Mesenchymal stem cell (in vitro differentiated cells and primary cell): Measurements from ENCODE around the gene ATF7.

ENCODE experiments used
- DNase-seq: peaks from one replicate; pipeline ENCODE4 v3.0.0-alpha.2; 2013
- H2AFZ ChIP-seq: one replicate; pipeline ENCODE4 v1.6.1; 2013; ENCODE audit warnings: low read depth, mild to moderate bottlenecking, control low read depth, inconsistent platforms, low read length, moderate library complexity
- H2AK5ac ChIP-seq: 2 replicates; pipeline ENCODE4 v1.6.1; 2013; ENCODE audit warnings: low read length, moderate library complexity, mild to moderate bottlenecking, inconsistent platforms; ENCODE audit not compliant: severe bottlenecking
- H2BK120ac ChIP-seq: one replicate; pipeline ENCODE4 v1.6.1; 2013; ENCODE audit warnings: low read depth, mild to moderate bottlenecking, inconsistent platforms, low read length, moderate library complexity
- H2BK12ac ChIP-seq, 2 experiments: one replicate each; pipeline ENCODE4 v1.6.1; 2013; ENCODE audit warnings: inconsistent platforms in 2 of 2, low read length in 2 of 2, mild to moderate bottlenecking in 2 of 2, moderate library complexity in 2 of 2, control low read depth in 1 of 2
- H2BK15ac ChIP-seq: one replicate; pipeline ENCODE4 v1.6.1; 2013; ENCODE audit warnings: mild to moderate bottlenecking, low read depth, inconsistent platforms; ENCODE audit not compliant: poor library complexity, severe bottlenecking
- H2BK5ac ChIP-seq: 2 replicates; pipeline ENCODE4 v1.6.1; 2013; ENCODE audit warnings: low read depth, mild to moderate bottlenecking, low read length, control low read depth, inconsistent platforms; ENCODE audit not compliant: poor library complexity, severe bottlenecking
- H3K14ac ChIP-seq, 2 experiments: one replicate each; pipeline ENCODE4 v1.6.1; 2013; ENCODE audit warnings: inconsistent platforms in 2 of 2, low read length in 2 of 2, control low read depth in 1 of 2, mild to moderate bottlenecking in 1 of 2, moderate library complexity in 1 of 2
- H3K18ac ChIP-seq, 2 experiments: one replicate each; pipeline ENCODE4 v1.6.1; 2013; ENCODE audit warnings: inconsistent platforms in 2 of 2, low read length in 2 of 2, control low read depth in 1 of 2, low read depth in 1 of 2, mild to moderate bottlenecking in 1 of 2
- H3K23ac ChIP-seq, 2 experiments: one replicate each; pipeline ENCODE4 v1.6.1; 2013; ENCODE audit warnings: inconsistent platforms in 2 of 2, low read length in 2 of 2, mild to moderate bottlenecking in 2 of 2, moderate library complexity in 2 of 2, control low read depth in 1 of 2
- H3K27ac ChIP-seq: 2 replicates; pipeline ENCODE4 v1.5.1; 2013; ENCODE audit warnings: mild to moderate bottlenecking, moderate library complexity, low read length, control low read depth, inconsistent platforms; ENCODE audit not compliant: poor library complexity, severe bottlenecking
- H3K27me3 ChIP-seq, 2 experiments: 2 replicates each; pipeline versions ENCODE4 v1.6.1 to v1.7.0; 2013; ENCODE audit warnings: low read length in 2 of 2, mild to moderate bottlenecking in 2 of 2, moderate library complexity in 2 of 2, control low read depth in 1 of 2, inconsistent platforms in 1 of 2; ENCODE audit not compliant: control insufficient read depth in 1 of 2, insufficient read depth in 1 of 2
- H3K36me3 ChIP-seq, 2 experiments: 2 replicates each; pipeline versions ENCODE4 v1.6.1 to v1.7.0; 2013; ENCODE audit warnings: low read length in 2 of 2, control low read depth in 1 of 2, inconsistent platforms in 1 of 2, low read depth in 1 of 2, mild to moderate bottlenecking in 1 of 2; ENCODE audit not compliant: insufficient read depth in 2 of 2, control insufficient read depth in 1 of 2
- H3K4ac ChIP-seq, 2 experiments: one replicate each; pipeline ENCODE4 v1.6.1; 2013; ENCODE audit warnings: inconsistent platforms in 2 of 2, low read length in 2 of 2, mild to moderate bottlenecking in 2 of 2, moderate library complexity in 2 of 2, control low read depth in 1 of 2, low read depth in 1 of 2
- H3K4me1 ChIP-seq: 2 replicates; pipeline ENCODE4 v1.6.1; 2013; ENCODE audit warnings: low read depth, low read length, control low read depth; ENCODE audit not compliant: control insufficient read depth, insufficient read depth
- H3K4me2 ChIP-seq: 2 replicates; pipeline ENCODE4 v1.6.1; 2013; ENCODE audit warnings: low read length, mild to moderate bottlenecking, inconsistent platforms; ENCODE audit not compliant: poor library complexity, severe bottlenecking
- H3K4me3 ChIP-seq, 2 experiments: 2 replicates each; pipeline versions ENCODE4 v1.5.1 to v1.7.0; 2013; ENCODE audit warnings: low read length in 2 of 2, mild to moderate bottlenecking in 2 of 2, control low read depth in 1 of 2, low read depth in 1 of 2; ENCODE audit not compliant: insufficient read depth in 1 of 2
- H3K79me1 ChIP-seq: replicated peaks from 2 replicates; pipeline ENCODE4 v1.6.1; 2013; ENCODE audit warnings: mild to moderate bottlenecking, control low read depth, low read length, inconsistent platforms; ENCODE audit not compliant: poor library complexity, severe bottlenecking
- H3K9ac ChIP-seq: 2 replicates; pipeline ENCODE4 v1.7.0; 2013; ENCODE audit warnings: mild to moderate bottlenecking, low read length, moderate library complexity
- H3K9me3 ChIP-seq: 2 replicates; pipeline ENCODE4 v1.7.0; 2013; ENCODE audit warnings: mild to moderate bottlenecking, low read length; ENCODE audit not compliant: control insufficient read depth
- H4K8ac ChIP-seq: one replicate; pipeline ENCODE4 v1.6.1; 2013; ENCODE audit warnings: inconsistent platforms, mild to moderate bottlenecking, low read length, moderate library complexity
- H4K91ac ChIP-seq: one replicate; pipeline ENCODE4 v1.6.1; 2013; ENCODE audit warnings: mild to moderate bottlenecking, low read length, inconsistent platforms
- WGBS: methylation state at CpG from one replicate; pipeline ENCODE4 v1.1.7; 2013; ENCODE audit warnings: mixed read lengths; 5-methylcytosine and 5-hydroxymethylcytosine counted together

Gene ATF7

DNA sequence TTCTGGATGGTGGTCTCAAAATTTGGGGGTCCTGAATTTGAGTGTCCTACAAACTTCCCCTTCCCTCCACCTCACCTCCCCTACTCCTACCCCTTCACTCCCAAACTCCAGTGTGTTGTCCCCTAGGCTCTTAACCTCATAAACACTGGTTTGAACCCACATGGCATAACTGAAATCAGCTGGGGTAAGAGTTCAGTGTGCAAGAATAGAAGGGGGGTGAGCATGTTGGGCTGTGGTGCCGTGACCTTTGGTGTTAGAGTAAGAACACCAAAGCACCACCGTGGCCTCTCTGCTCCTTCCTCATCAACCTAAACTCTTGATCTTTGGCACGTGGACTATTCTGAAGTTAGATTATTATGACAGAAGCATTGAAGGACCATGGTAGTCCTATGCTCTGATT lies 163.2 kb downstream of the ATF7 start:
- no peak overlapping the region for H4K91ac ChIP-seq
- peaks cover 59 to 99% of the 10 kb centered on the region in 2 experiments for H3K36me3 ChIP-seq
- no peak overlapping the region for H2BK120ac ChIP-seq
- peaks cover 5% of the 10 kb centered on the region for H3K4me1 ChIP-seq
- H2BK5ac ChIP-seq = no peak overlapping the region
- H3K27ac ChIP-seq = no peak overlapping the region
- no peak overlapping the region for H2AK5ac ChIP-seq
- no peak overlapping the region for H3K18ac ChIP-seq
- H2BK15ac ChIP-seq = no peak overlapping the region
- no peak overlapping the region for H3K4ac ChIP-seq
- WGBS = 96% methylated on average over 3 of the region's 3 CpGs
- H3K9me3 ChIP-seq = no peaks in the 10 kb centered on the region
- H3K9ac ChIP-seq = peak overlapping the region; percentile 25
- no peak for DNase-seq
- H3K14ac ChIP-seq = no peak overlapping the region
- H3K4me2 ChIP-seq = no peak overlapping the region
- no peak overlapping the region for H3K4me3 ChIP-seq
- H2AFZ ChIP-seq = no peak overlapping the region
- peaks cover 3% of the 10 kb centered on the region for H3K79me1 ChIP-seq
- H3K23ac ChIP-seq = no peak overlapping the region
- no peak overlapping the region for H4K8ac ChIP-seq
- no peak overlapping the region for H2BK12ac ChIP-seq
- no peaks in the 10 kb centered on the region for H3K27me3 ChIP-seq

DNA sequence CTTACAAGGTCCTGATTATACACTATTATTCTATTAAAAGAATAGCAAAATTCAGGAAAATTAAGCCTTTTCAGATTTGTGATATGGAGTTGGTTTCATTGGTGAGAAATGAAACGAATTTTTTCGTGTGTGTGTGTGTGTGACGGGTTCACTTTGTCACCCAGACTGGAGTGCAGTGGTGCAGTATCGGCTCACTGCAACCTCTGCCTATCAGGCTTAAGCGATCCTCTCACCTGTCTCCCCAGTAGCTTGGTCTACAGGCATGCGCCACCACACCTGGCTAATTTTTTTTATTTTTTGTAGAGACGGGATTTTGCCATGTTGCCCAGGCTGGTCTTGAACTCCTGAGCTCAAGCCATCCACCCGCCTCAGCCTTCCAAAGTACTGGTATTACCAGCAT lies 164.6 kb downstream of the ATF7 start:
- H2AK5ac ChIP-seq = no peak overlapping the region
- no peak overlapping the region for H3K4me3 ChIP-seq
- H3K14ac ChIP-seq = no peak overlapping the region
- no peak overlapping the region for H3K4me2 ChIP-seq
- no peak overlapping the region for H2BK120ac ChIP-seq
- no peak overlapping the region for H3K4ac ChIP-seq
- peak overlapping the region; percentile 54 for H3K9ac ChIP-seq
- no peak overlapping the region for H3K18ac ChIP-seq
- DNase-seq = no peak
- no peak overlapping the region for H2AFZ ChIP-seq
- 98% methylated on average over 7 of the region's 8 CpGs for WGBS
- no peaks in the 10 kb centered on the region for H3K27me3 ChIP-seq
- peaks cover 2% of the 10 kb centered on the region for H3K79me1 ChIP-seq
- no peak overlapping the region for H4K8ac ChIP-seq
- peaks cover 57 to 99% of the 10 kb centered on the region in 2 experiments for H3K36me3 ChIP-seq
- peaks cover 5% of the 10 kb centered on the region for H3K4me1 ChIP-seq
- no peak overlapping the region for H3K23ac ChIP-seq
- no peak overlapping the region for H2BK12ac ChIP-seq
- no peak overlapping the region for H4K91ac ChIP-seq
- no peak overlapping the region for H2BK5ac ChIP-seq
- no peaks in the 10 kb centered on the region for H3K9me3 ChIP-seq
- H2BK15ac ChIP-seq = no peak overlapping the region
- H3K27ac ChIP-seq = no peak overlapping the region

DNA sequence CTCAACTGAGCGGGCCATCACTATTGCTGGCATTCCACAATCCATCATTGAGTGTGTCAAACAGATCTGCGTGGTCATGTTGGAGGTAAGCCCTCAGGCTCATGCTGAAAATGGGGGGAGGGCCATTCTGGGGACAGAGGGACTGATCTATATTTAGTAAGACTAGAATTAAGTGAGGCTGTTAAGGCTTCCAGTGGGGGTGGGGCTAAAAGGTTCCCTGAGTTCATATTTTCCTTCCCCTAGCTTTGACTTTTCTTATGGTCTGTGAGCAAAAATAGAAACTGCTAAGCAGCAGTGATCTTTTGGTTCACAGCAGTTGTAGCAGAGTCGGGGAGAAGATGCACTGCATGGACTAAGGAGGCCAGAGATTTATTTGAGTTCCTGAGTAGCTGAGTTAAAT lies 165.1 kb downstream of the ATF7 start:
- no peak overlapping the region for H3K27ac ChIP-seq
- DNase-seq = no peak
- H2BK5ac ChIP-seq = no peak overlapping the region
- peaks cover 2% of the 10 kb centered on the region for H3K79me1 ChIP-seq
- no peak overlapping the region for H3K4ac ChIP-seq
- 90% methylated on average over 3 of the region's 3 CpGs for WGBS
- no peak overlapping the region for H3K18ac ChIP-seq
- H4K91ac ChIP-seq = no peak overlapping the region
- H2BK15ac ChIP-seq = no peak overlapping the region
- no peak overlapping the region for H3K14ac ChIP-seq
- H2AFZ ChIP-seq = no peak overlapping the region
- no peaks in the 10 kb centered on the region for H3K9me3 ChIP-seq
- peak overlapping the region; percentile 54 for H3K9ac ChIP-seq
- H3K27me3 ChIP-seq = no peaks in the 10 kb centered on the region
- H3K4me2 ChIP-seq = no peak overlapping the region
- H2AK5ac ChIP-seq = no peak overlapping the region
- peaks cover 58 to 99% of the 10 kb centered on the region in 2 experiments for H3K36me3 ChIP-seq
- H3K23ac ChIP-seq = no peak overlapping the region
- H2BK12ac ChIP-seq = no peak overlapping the region
- no peak overlapping the region for H3K4me3 ChIP-seq
- no peak overlapping the region for H4K8ac ChIP-seq
- no peak overlapping the region for H2BK120ac ChIP-seq
- H3K4me1 ChIP-seq = peaks cover 5% of the 10 kb centered on the region

DNA sequence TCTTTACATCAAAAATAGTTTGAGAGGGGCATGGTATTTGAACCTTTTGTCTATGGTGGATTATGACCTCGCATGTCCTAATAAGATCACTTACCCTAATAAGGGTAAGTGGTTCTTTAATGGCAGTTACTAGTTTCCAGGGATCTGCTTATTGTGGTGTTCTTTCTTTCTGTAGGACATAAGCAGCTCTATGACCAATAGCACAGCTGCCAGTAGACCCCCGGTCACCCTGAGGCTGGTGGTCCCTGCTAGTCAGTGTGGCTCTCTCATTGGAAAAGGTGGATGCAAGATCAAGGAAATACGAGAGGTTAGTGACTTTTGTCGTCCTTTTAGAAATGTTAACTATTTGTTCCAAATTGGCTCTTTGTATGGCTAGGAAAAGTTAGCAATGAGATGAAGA lies 167.1 kb downstream of the ATF7 start:
- H3K9ac ChIP-seq = peak overlapping the region; percentile 53
- no peak overlapping the region for H3K27ac ChIP-seq
- no peak overlapping the region for H4K91ac ChIP-seq
- peaks cover 6% of the 10 kb centered on the region for H3K4me1 ChIP-seq
- peaks cover 2% of the 10 kb centered on the region for H3K79me1 ChIP-seq
- no peak overlapping the region for H3K14ac ChIP-seq
- 94% methylated on average over 3 of the region's 4 CpGs for WGBS
- no peak overlapping the region for H2BK120ac ChIP-seq
- H3K18ac ChIP-seq = no peak overlapping the region
- no peak overlapping the region for H2BK12ac ChIP-seq
- no peak overlapping the region for H4K8ac ChIP-seq
- peaks cover 56 to 100% of the 10 kb centered on the region in 2 experiments for H3K36me3 ChIP-seq
- H3K9me3 ChIP-seq = no peaks in the 10 kb centered on the region
- no peak overlapping the region for H2AK5ac ChIP-seq
- no peaks in the 10 kb centered on the region for H3K27me3 ChIP-seq
- H2BK15ac ChIP-seq = no peak overlapping the region
- no peak for DNase-seq
- no peak overlapping the region for H3K4ac ChIP-seq
- no peak overlapping the region for H3K23ac ChIP-seq
- no peak overlapping the region for H2BK5ac ChIP-seq
- no peak overlapping the region for H3K4me2 ChIP-seq
- no peak overlapping the region for H3K4me3 ChIP-seq
- no peak overlapping the region for H2AFZ ChIP-seq
